Activated B cell treated with CpG ODN at 0.5 μM for 24 hours (primary cell): ENCODE data around the gene CHCHD6. TPM values are rescaled to one million over a fixed set of nuclear protein-coding genes. Genes with fewer than 3 reads are reported as not detected.

ENCODE experiments used
- ATAC-seq: fragments of 200-7000 bp; cut with Tn5 transposase; one replicate; pipeline ENCODE4 v1.10.0; 2021; ENCODE audit warnings: low read depth, mild to moderate bottlenecking, moderate library complexity
- CTCF ChIA-PET: fragments of 350-600 bp; sonication (Branson Sonifier 250); formaldehyde crosslinking; loops from one replicate; lab custom pipeline; 2021; ENCODE audit warnings: antibody characterized with exemption; lab: Charles Lee
- POLR2A ChIA-PET: fragments of 350-600 bp; sonication (Branson Sonifier 250); formaldehyde crosslinking; loops from one replicate; lab custom pipeline; 2021; ENCODE audit warnings: antibody characterized with exemption; lab: Charles Lee
- DNase-seq: peaks from one replicate; pipeline ENCODE4 v3.0.0; 2022
- H3K27ac Mint-ChIP-seq: one replicate; pipeline ENCODE4 v1.8.0; 2020; ENCODE audit warnings: mixed read lengths
- H3K27me3 Mint-ChIP-seq: one replicate; pipeline ENCODE4 v1.8.0; 2021; ENCODE audit warnings: mixed read lengths
- H3K36me3 Mint-ChIP-seq: one replicate; pipeline ENCODE4 v1.8.0; 2021; ENCODE audit warnings: low read depth, mixed read lengths
- H3K4me1 Mint-ChIP-seq: one replicate; pipeline ENCODE4 v1.8.0; 2021; ENCODE audit warnings: mixed read lengths
- H3K4me3 Mint-ChIP-seq: one replicate; pipeline ENCODE4 v1.8.0; 2020; ENCODE audit warnings: mild to moderate bottlenecking, mixed read lengths
- H3K9me3 Mint-ChIP-seq: one replicate; pipeline ENCODE4 v1.8.0; 2020; ENCODE audit warnings: mixed read lengths
- CTCF ChIP-seq: fragments of 200-600 bp; IDR thresholded peaks from one replicate; pipeline ENCODE4 v1.8.0; 2022; ENCODE audit warnings: antibody characterized with exemption, mild to moderate bottlenecking
- intact Hi-C: fragments of 100-400 bp; cut with micrococcal nuclease; formaldehyde crosslinking; loops from one replicate; pipeline ENCODE4 v1.15.1; 2024
- total RNA-seq: library from RNA; stranded (reverse); gene quantifications from 2 replicates; pipeline ENCODE4 v1.2.3, GENCODE V29; 2022

The CHCHD6 gene
- total RNA-seq, 1 donor from 2014 or later: 10.0 TPM

- no peak overlapping the region for H3K27ac Mint-ChIP-seq
- no peaks in the 10 kb centered on the region for H3K4me1 Mint-ChIP-seq
- intact Hi-C loops: no loop called here
- no peaks in the 10 kb centered on the region for H3K27me3 Mint-ChIP-seq
- ChIA-PET CTCF (interaction anchor here (1.1 to 1.5 kb wide), 3 partner anchors 12 to 706 kb away, joined by 3 to 5 read pairs (median 4); partner anchors contain the start of gene PLXNA1), POLR2A (no interaction called here)
- H3K4me3 Mint-ChIP-seq: no peak overlapping the region
- H3K36me3 Mint-ChIP-seq: no peaks in the 10 kb centered on the region
- ATAC-seq (no peak), DNase-seq (no peak)
- no peak for TF ChIP-seq CTCF
- H3K9me3 Mint-ChIP-seq: no peaks in the 10 kb centered on the region
Measured at GRCh38 chr3:126748701-126749546, 44.9 kb downstream of the CHCHD6 start.

- no peak overlapping the region for H3K4me3 Mint-ChIP-seq
- no peaks in the 10 kb centered on the region for H3K36me3 Mint-ChIP-seq
- H3K4me1 Mint-ChIP-seq: no peaks in the 10 kb centered on the region
- DNase-seq (no peak), ATAC-seq (no peak)
- H3K9me3 Mint-ChIP-seq: no peaks in the 10 kb centered on the region
- H3K27me3 Mint-ChIP-seq: no peaks in the 10 kb centered on the region
- no peak overlapping the region for H3K27ac Mint-ChIP-seq
- TF ChIP-seq CTCF: no peak
- ChIA-PET CTCF (interaction anchor here (1.1 to 1.5 kb wide), 3 partner anchors 11 to 706 kb away, joined by 3 to 5 read pairs (median 4); partner anchors contain the start of gene PLXNA1), POLR2A (no interaction called here)
- intact Hi-C loops: no loop called here
Measured at GRCh38 chr3:126749547-126749875, 45.5 kb downstream of the CHCHD6 start.

DNA sequence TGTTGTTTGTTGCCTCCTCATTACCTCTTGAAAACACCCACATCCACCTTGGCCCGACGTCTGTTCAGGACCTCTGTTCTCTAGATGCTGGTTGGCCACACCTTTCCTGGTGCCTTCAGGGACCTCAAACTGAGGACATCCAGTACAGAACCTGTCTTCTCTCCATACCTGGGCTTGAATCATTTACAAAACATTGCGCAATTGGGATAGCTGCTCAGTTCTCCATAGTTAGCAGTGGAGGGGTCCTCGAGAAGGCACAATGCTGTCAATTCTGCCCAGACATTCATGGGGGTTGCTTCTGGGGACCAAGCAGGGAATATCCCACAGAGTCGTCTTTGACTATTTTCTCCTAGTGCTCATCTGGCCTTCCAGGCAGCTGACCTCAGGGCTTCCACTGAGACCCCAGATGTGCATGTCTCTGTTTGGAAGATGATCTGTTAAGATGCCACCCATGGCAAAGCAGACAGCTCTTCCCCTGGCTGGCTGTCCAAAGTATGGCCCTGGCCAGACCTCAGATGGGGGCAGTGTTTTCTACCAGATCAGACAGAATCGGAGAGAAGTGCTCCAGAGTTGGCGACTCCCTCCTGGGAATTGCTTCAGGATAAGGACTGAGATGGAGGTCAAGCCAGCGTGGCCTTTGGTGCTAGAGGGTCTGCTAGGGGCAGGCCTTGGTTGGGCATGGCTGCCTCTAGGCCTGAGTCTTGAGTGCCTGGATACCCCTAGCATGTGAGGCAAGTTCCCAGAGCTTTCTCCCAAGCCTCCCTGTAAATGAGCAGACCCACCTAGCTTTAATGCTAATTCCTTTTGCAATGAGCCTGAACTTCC lies 46.1 kb downstream of the CHCHD6 start:
- Mint-ChIP-seq H3K27ac (no peak overlapping the region), H3K9me3 (no peaks in the 10 kb centered on the region), H3K36me3 (no peaks in the 10 kb centered on the region), H3K4me1 (no peaks in the 10 kb centered on the region), H3K4me3 (no peak overlapping the region), H3K27me3 (no peaks in the 10 kb centered on the region)
- TF ChIP-seq CTCF: no peak
- no peak for ATAC-seq
- POLR2A ChIA-PET: no interaction called here
- CTCF ChIA-PET: interaction anchor here (0.9 to 2.6 kb wide), 5 partner anchors 10 to 797 kb away, joined by 3 to 17 read pairs (median 5); partner anchors contain the start of gene PLXNA1
- DNase-seq: no peak
- intact Hi-C loops: loop anchor here (5.0 to 10.0 kb wide), 2 partner anchors 225 to 432 kb away; partner anchors contain the start of gene CHST13

DNA sequence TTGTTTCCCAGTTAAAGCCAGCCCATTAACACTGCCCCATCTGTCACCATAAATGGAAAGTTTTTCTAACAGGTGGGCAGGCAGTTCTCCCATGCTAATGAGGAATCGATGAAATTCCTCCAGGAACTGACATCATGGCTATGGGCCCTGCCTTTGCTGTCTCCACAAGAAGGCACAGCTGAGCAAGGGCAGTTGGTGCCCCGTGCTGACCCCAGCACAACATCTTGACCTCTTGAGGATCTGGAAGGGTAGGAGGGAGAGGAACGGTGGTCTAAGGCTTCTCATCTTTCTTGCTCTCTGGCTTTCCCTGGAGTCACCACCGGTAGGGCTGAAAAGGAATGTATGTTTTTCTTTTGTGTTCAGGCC lies 46.7 kb downstream of the CHCHD6 start:
- CTCF ChIA-PET: interaction anchor here (0.9 to 3.7 kb wide), 4 partner anchors 233 to 796 kb away, joined by 5 to 28 read pairs (median 14); partner anchors contain the start of gene PLXNA1
- intact Hi-C loops: loop anchor here (5.0 to 10.0 kb wide), 2 partner anchors 226 to 432 kb away; partner anchors contain the start of gene CHST13
- no peak for TF ChIP-seq CTCF
- H3K27ac Mint-ChIP-seq: no peak overlapping the region
- H3K36me3 Mint-ChIP-seq: no peaks in the 10 kb centered on the region
- DNase-seq (no peak), ATAC-seq (no peak)
- POLR2A ChIA-PET: no interaction called here
- no peak overlapping the region for H3K4me3 Mint-ChIP-seq
- H3K27me3 Mint-ChIP-seq: no peaks in the 10 kb centered on the region
- H3K4me1 Mint-ChIP-seq: no peaks in the 10 kb centered on the region
- no peaks in the 10 kb centered on the region for H3K9me3 Mint-ChIP-seq
